Measurements from ENCODE around the gene SOCS3.
"Not testable (repeated sequence)": the region's sequence is repeated elsewhere in the genome, so short reads cannot be mapped to it uniquely, and the experiment has no call there.

Gene SOCS3

DNA sequence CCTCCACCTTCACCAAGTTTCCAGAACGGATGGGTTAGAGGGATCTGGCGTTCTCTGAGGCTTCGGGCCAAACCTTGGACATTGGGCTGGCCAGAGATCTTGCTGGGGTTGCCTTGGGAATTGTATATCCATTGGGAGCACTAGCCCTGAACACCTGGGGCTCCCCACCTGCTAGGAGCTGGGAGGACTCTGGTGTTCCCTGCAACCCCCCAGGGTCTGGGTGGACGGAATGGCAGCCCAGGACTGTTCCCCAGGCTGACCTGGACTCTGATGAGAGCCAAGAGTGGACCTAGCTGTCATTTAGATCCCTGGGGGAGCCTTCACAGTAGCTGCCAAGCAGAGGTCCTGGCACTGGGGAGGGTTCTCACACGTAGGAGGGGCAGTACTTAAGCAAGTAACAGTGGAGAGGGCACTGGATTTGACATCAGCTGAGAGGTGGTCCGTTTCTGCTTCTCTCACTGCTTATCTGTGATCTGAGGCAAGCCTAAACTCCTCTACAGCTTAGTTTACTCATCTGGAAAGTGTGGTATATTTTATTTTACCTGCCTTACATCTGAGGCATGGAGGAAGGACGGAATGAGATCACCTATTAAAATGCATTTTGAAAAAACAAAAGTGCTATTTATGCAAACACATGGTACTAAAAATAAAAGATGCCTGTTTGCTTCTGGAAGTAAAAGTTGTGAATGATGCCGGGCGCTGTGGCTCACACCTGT, 11.7 kb downstream of the SOCS3 start:
- DNase-seq (ENCODE audit: low read depth in 2 of 2): no peak

DNA sequence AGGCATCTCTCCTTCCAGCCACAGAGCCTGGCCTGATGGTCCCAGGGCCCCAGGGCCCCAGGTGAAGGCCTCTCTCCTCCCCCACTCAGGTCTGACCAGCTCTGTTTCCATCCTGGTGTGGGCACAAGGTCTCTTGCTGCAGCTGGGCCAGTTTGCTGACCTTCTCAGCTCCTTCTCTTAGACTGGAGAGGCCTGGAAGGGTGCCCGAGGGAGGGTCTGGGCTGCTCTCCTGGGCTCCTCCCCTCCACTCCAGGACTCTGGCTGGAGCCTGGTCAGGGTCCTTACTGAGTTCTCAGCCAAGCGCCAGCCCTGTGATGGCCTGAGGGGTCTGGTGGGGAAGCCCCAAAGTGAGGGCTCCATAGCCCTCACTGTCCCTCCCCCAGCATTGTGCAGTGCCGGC, 12.4 kb downstream of the SOCS3 start:
- no peak for DNase-seq (ENCODE audit: low read depth in 2 of 2)

DNA sequence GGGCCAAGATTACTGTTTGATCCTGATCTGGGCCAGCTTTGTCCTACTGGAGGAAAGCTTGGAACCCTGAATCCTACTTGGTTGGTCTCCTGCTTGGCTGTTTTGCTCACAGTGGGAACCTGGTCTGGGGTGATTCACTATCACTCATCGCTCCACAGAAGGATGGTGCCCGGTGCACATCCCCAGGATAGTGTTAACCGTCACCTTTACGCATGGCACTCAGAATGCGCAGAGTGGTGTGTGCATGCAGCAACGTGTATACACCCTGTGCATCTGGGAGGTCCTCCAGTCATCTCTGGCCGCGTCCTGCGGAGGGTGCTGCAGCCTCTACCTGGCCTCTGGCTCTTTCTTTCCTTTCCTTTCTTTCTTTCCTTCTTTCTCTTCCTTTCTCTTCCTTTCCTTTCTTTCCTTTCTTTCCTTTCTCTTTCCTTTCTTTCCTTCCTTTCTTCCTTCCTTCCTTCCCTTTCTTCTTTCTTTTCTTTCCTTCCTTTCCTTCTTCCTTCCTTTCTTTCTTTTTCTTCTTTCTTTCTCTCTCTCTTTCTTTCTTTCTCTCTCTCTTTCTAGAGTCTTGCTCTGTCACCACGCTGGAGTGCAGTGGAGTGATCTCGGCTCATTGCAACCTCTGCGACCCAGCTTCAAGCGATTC, 13.1 kb downstream of the SOCS3 start:
- DNase-seq (ENCODE audit: low read depth in 2 of 2): no peak

DNA sequence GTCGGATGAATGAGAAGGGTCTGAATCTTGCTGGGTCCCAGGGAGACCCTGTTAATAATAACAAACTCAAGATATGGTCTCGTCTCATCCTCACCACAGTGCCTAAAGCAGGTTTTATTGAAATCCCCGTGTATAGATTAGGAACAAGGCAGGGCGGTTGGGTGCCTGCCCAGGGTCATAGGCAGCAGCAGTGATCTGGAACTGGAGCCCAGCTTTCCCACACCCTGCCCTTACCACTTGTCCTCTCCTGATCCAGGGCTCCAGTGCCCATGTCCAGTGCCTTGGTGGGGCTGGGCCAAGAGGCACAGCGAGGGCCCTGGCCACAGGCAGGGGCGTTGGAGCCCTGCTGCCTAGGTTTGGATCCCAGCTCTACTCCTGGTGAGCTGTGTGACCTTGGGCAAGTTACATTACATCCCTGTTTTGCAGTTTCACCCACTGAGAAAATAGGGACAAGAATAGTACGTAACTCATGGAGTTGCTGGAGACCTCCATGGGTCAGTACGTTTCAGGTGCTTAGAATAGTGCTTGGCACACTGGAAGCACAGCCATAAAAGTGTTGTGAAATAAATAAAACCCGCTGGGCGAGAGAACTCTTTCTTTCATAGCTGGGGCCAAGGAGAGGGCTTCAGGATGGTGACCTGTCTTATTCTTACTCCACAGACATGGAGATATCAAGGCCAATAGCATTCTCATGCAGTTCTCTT, 13.9 kb downstream of the SOCS3 start:
- DNase-seq (ENCODE audit: low read depth in 2 of 2): no peak

DNA sequence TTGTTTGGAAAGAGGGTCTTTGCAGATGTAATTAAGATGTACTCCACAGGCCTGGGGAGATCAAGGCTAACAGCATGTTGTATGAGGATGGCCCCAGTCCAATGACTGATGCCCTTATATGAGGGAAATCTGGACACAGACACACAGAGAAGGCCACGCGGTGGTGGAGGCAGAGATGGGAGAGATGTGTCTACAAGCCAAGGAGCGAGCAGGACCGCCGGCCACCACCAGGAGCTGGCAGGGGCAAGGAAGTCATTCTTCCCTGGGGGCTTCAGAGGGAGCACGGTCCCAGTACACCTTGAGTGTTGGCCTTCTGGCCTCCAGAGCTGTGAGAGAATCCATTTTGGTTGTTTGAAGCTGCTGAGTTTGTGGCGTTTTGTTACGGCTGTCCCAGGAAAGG, 14.7 kb downstream of the SOCS3 start:
- DNase-seq (ENCODE audit: low read depth in 2 of 2): no peak

DNA sequence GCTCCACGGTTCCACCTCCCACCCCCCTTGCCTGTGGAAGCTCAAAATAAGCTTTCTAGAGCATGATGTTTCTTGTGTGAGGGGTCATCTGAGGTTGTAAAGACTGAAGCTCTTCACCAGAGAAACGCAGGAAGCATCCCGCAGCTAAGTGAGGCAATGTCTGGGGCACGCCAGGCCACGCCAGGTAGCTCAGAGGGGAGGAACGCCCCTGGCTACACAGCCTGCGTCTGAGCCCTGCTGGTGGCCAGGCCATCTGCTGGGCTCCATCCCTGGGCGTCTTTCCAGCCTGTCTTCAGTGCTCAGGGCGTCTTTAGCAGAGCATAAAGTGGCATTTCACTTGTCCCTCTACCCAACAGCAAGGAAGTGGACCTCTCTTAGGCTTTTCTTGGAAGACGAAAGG, 15.2 kb downstream of the SOCS3 start:
- no peak for DNase-seq (ENCODE audit: low read depth in 2 of 2)

DNA sequence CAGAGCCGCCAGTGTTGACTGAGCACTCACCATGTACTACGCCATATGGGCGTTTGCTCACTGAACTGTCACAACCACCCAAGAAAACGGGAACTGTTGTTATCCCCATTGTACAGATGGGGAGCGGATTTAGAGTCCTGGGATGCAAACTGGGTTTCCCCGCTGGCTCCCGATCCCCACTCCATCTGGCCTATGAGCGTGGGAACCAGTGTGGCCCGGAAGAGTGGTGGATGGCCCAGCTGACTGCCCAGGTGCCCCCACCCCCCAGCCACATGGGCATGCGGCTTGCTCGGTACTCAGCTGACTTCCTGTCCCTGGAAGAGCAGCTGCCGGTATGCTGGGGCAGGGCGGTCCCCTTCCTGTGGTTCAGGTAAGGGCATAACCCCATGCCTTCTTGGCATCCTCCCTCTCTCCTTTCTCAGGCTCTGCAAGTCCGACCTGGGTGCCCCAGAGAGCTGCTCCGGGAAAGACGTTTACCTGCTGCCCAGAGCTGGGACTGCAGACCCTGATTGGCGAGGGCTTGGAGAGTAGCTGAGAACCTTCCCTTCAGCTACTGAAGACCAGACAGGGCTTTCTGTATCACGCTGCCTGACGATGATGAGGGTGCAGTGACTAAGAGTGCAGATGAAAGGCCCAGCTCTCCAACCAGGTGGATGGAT, 16.2 kb downstream of the SOCS3 start:
- peak; percentile 39 to 65 for DNase-seq (ENCODE audit: low read depth in 2 of 2)

DNA sequence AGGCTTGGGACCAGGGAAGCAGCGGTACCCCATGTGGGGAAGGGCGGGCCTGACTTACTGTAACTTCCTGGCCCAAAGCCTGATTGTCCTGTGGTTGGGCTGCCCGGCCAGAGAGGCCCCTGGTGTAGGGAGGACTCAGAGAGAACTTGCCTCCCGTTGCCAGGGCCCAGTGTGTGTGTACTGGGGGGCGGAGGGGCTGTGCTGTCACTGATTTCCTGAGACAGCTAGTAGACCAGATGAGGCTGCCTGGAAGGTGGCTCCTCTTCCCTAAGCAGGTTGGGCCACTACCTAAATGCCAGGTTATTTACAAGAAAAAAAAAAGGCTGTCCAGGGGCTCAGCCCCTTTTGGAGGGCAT, 16.7 kb downstream of the SOCS3 start:
- no peak for DNase-seq (ENCODE audit: low read depth in 2 of 2)

DNA sequence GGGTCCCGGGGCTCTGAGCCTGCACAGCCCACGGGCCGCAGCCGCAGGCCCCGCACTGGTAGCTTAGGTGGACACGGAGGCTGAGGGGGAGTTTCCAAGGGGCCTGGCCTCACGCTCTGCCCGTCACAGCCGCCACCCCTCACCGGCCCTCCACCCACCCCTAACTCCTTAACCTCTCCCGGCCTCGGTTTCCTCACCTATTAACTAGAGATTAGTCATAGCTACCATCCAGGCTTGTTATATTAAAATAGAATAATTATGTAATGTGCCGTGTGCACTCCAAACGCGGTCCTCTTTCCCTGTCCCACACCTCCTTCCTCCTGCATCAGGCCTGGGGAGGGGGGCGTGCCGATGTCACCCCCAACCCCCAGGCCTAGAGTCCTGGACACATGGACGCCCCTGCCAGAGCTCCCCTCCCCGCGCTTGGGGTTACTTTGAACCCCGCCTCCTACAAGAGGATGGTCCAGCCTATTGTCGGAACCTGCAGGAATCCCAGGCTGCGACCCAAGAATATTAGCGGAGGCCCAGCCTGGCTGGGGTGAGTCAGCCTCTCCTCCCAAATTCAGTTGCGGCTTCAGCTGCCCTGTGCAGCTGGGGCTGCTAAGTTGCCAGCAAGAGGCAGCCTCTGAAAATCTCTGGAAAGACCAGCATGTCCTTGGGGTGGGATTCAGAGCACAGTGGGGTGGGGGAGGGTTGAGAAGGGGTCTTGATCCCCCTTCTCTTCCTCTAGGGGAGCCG, 17.3 kb downstream of the SOCS3 start:
- DNase-seq (ENCODE audit: low read depth in 2 of 2): no peak

DNA sequence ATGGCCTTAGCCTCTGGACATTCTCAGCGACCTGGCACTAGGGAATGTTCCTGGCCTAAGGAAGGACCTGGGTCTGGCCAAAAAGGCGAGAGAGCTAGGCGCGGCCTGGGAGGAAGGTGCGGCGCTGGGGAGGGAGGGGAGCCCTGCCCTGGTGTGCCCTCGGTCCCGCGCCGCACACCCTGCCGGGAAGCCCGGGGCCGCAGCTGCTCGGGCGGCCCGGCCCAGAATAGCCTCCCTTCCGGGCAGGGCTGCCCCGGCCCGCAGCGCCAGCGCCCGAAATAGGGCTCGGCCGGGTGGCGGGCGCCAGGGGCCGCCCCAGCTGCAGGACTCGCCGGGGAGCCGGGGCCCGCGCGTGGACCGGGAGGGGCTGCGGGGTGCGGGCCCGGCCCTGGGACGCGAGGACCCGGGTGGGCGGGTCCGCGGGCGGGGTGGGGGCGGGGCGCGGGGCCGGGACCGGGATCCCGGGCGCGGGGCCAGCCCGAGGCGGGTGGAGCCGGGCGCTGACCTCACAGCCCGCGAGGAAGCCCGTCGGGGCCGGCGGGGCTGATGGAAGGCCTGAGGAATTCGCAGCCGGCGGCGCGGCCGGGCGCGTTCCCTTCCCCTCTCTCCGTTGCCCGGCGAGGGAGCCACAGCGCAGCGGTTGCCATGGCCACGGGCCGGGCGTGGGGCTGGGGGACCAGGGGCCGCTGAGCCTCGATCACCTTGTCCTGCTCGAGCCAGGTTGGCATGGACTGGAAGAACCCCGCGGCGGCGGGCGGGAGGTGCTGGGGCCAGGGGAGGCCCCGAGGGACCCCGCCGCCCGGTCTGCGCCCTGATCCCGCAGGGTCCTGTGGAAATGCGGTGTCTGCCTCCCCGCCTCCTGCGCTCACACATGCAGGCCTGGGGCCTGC, 18.1 kb downstream of the SOCS3 start:
- no peak for DNase-seq (ENCODE audit: low read depth in 2 of 2)

DNA sequence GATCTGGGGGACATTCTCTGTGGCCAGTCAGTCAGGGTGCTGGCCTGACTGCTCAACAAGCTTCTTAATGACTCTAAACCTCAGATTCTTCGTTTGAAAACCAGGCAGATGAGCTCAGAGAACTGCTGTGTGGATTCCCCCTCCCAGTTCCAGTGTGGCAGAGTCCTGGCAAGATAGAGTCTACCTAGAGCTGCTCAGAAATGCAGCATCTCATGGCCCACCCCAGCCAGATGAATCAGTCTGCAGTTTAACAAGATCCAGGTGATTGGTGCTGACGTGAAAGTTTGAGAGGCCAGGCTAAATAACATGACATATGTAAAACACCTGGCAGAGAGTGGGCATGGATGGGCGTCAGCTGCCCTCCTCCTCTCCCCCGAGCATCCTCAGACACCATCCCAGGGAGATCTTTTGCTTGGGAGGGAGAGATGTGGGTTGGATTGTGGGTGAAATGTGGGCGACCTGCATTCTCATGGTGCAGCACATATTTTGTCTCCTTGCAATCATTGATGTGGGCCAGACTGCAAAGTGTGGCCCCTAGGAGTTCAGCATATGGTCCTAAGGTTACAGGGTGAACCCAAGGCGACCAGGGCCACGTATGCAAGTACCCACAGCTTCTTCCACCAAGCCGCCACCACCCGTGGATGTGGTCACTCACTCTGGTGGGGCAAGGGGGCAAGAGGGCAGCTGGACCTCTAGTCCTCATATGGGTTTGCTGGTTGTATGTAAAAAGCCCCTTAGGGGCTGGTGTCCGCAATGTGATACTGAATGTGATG, 19.5 kb downstream of the SOCS3 start:
- no peak for DNase-seq (ENCODE audit: low read depth in 2 of 2)

DNA sequence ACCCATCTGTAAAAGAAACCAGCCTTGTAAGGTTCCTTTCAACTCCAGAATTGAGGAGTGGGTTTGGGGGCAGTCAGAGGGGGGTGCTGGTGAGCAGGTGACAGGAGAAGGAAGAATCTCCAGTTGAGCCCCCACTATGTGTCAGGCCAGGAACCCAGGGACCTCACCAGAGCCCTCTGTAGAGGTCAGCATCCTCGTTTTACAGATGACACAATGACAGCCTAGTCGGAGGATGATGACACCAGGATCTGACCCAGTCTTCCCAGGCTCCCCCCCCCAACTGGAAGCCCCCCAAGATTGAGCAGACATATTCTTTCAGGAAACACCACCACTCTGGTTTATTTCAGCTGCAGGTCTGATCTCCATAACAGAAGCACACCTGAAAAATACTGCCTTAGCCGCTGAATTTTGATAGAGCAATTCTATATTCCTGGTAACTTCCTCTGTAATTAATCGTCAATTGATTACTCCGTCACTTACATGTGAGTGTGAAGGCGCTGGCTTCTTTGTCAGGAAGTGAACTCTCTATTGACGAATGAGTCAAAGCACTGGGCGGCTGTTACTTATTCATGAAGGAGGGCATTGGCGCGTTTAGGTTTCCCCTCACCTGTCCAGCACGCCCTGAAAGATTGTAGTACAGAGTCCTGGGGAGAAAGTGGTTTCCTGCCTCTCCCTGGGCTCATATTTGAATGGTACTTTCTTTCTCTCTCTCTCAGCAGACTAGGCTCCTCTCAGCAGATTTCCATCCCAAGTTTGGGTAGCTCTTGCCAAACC, 21.2 kb downstream of the SOCS3 start:
- no peak for DNase-seq (ENCODE audit: low read depth in 2 of 2)

DNA sequence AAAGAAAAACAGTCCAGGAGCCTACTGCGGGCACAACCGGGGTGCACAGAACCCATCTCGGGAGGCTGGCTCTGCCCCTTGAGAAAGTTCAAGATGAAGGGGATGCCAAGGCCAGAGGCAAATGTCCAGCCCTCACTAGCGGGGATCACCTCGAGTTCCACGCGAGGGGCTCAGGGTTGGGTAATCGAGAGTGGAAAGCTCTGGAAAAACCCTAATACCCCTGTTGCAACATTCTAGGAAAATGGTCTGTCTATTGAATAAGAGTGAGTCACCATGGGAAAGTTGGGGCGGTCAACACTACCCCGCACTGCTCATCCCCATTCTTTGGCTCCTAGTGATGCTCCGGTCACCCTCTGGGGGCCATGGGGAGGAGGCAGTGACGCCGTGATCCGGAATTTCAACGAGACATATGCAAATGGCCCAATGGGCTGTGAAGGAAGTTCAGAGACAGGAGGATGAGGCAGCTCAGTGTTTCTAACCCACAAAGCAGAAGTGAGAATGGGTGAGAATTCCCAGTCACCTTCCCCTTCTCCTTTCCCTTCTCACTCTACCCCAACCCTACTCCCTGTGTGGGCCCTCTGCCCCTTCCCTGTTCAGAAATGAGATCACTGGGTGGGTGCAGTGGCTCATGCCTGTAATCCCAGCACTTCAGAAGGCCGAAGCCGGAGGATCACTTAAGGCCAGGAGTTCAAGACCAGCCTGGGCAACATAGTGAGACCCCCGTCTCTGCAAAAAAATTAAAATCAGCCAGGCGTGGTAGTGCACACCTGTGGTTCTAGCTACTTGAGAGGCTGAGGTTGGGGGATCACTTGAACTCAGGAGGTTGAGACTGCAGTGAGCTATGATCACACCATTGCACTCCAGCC, 22.4 kb downstream of the SOCS3 start:
- DNase-seq (ENCODE audit: low read depth in 2 of 2): no peak

DNA sequence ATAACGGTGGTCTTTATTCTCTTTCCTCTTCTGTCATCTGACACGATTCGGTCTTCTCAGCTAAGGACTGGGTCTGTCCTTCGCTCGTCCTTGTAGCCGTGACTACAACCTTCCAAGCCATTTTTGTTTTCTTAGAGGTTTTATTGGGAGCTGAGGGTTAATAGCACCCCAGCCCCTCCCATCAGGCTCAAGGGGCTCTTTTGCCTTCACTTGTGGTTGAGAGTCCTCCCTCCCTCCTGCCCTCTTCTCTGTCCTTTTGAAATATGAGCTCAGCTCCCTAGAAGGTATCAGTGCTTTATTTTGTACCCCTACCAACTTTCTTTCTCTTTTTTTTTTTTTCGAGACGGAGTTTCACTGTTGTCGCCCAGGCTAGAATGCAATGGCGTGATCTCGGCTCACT, 24.7 kb downstream of the SOCS3 start:
- DNase-seq (ENCODE audit: low read depth in 2 of 2): no peak

DNA sequence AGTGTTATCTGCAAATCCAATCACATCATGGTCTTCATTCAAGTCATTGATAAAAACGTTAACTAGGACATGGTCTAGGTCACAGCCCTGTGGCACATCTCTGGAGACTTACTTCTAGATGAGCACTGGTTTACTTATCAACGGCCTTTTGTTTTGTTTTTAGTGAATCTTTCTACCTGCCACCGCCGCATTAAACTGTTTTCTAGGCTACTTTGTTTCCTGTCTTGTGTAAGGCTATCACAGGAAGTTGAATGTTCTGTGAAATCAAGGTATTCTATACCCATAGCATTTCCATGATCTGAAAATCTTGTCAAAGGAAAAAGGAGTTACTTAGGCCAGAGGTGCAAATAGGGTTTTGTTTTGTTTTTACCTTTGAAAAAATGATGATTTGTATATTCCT, 26.9 kb downstream of the SOCS3 start:
- DNase-seq (ENCODE audit: low read depth in 2 of 2): no peak

DNA sequence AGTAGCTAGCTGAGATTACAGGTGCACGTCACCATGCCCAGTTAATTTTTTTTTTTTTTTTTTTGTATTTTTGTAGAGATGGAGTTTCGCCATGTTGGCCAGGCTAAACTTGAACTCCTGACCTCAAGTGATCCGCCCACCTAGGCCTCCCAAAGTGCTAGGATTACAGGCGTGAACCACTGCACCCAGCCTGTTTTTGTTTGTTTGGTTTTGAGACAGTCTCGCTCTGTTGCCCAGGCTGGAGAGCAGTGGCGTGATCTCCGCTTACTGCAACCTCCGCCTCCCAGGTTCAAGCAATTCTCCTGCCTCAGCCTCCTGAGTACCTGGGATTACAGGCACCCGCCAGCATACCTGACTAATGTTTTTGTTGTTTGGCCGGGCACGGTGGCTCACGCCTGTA, 28.5 kb downstream of the SOCS3 start:
- DNase-seq (ENCODE audit: low read depth in 2 of 2): not testable (repeated sequence)

DNA sequence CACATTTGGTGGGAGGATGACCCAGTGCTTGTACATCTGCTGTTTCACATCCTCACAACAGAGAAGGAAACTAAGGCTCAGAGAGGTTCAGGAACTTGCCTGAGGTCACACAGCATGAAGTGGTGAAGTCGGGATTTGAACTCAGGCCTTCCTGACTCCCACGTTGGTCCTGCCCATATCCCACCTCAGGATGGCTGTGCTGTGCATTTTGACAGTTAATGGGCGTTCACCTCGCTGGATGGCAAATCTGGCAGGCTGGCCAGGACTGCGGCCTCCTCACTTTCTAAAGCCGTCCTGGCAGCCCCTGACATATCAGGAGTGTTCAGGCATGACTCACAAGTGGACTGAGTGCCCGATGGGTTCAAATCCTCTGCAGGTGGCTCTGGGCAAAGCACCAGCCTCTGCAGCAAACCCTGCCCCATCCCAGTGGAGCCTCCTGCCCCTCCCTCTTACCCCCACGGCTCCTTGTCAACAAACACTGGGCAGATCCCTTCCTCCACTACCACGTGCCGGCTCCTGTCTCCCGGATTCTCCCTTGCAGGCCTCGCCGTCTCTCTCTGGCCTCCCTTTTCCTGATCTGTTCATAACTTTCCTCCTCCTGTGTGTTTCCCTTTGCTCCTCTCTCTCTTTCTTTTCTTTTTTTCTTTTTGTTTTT, 29.2 kb downstream of the SOCS3 start:
- DNase-seq (ENCODE audit: low read depth in 2 of 2): no peak

Measured in activated CD8-positive, alpha-beta memory T cell treated with anti-CD3 and anti-CD28 coated beads for 4 hours (primary cell).